Measurements from ENCODE around the gene SERPINB5. TPM values are rescaled to one million over a fixed set of nuclear protein-coding genes. Genes with fewer than 3 reads are reported as not detected.
"Not testable (repeated sequence)": the region's sequence is repeated elsewhere in the genome, so short reads cannot be mapped to it uniquely, and the experiment has no call there.

Gene SERPINB5
- total RNA-seq, 2 donors from 2014 or later: not detected

DNA sequence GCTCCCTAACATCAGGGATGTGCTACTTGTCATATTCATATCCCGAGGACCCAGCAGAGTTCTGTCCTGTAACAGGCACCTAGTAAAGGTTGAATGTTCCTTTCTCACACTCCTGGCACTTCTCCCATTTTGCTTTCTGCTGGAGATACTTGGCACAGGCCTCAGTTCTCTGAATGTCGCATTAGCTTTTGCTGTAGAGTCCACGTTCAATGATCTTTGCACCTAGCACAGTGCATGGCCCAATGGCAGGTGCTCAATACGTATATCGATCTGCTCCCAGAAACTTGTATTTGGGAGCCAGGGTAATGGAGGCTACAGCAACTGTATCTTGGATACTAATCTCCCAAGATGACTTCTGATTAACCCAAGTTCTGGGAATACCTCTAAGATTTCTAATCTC is 29.7 kb upstream of the SERPINB5 start:
- H3K27me3 ChIP-seq: no peaks in the 10 kb centered on the region
- intact Hi-C loops (cut with DNase I): no loop called here
- H3K27ac ChIP-seq: no peak overlapping the region
- 49 to 65% methylated on average over 5 of the region's 5 CpGs for WGBS, 2 donors
- H3K4me3 ChIP-seq: no peak overlapping the region
- H3K36me3 ChIP-seq (replicated peaks in 1 of 2; ENCODE audit: insufficient read depth in 1 of 2, low read depth in 2 of 2): no peaks in the 10 kb centered on the region
- TF ChIP-seq, protein P1, sequence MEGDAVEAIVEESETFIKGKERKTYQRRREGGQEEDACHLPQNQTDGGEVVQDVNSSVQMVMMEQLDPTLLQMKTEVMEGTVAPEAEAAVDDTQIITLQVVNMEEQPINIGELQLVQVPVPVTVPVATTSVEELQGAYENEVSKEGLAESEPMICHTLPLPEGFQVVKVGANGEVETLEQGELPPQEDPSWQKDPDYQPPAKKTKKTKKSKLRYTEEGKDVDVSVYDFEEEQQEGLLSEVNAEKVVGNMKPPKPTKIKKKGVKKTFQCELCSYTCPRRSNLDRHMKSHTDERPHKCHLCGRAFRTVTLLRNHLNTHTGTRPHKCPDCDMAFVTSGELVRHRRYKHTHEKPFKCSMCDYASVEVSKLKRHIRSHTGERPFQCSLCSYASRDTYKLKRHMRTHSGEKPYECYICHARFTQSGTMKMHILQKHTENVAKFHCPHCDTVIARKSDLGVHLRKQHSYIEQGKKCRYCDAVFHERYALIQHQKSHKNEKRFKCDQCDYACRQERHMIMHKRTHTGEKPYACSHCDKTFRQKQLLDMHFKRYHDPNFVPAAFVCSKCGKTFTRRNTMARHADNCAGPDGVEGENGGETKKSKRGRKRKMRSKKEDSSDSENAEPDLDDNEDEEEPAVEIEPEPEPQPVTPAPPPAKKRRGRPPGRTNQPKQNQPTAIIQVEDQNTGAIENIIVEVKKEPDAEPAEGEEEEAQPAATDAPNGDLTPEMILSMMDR (IDR thresholded peaks at IDR 0.05): no peak
- no peak for TF ChIP-seq POLR2A (IDR thresholded peaks at IDR 0.05)
- H3K9me3 ChIP-seq: no peaks in the 10 kb centered on the region
- no peak for ATAC-seq
- DNase-seq: no peak
- peaks cover 7% of the 10 kb centered on the region for H3K4me1 ChIP-seq

DNA sequence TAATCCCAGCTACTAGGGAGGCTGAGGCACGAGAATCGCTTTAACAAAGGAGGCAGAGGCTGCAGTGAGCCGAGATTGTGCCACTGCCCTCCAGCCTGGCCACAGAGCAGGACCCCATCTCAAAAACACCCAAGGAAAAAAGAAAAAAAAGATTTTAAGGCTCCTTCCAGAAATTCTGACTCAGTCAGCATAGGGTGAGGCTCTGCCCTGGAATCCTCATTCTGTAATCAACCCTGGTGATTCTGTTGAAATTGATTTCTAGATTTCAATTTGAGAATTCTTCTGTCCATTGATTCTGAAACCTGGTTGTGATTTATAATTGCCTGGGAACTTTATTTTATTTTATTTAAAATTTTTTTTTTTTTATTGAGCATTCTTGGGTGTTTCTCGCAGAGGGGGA is 27.3 kb upstream of the SERPINB5 start:
- H3K9me3 ChIP-seq: no peaks in the 10 kb centered on the region
- H3K27ac ChIP-seq: no peak overlapping the region
- 90 to 95% methylated on average over 4 of the region's 4 CpGs for WGBS, 2 donors
- no peaks in the 10 kb centered on the region for H3K27me3 ChIP-seq
- H3K4me1 ChIP-seq: peaks cover 20% of the 10 kb centered on the region
- ATAC-seq (no peak), DNase-seq (no peak)
- intact Hi-C loops (cut with DNase I): no loop called here
- no peak for TF ChIP-seq POLR2A (IDR thresholded peaks at IDR 0.05)
- TF ChIP-seq, protein P1 (IDR thresholded peaks at IDR 0.05): no peak
- H3K36me3 ChIP-seq (replicated peaks in 1 of 2; ENCODE audit: insufficient read depth in 1 of 2, low read depth in 2 of 2): no peaks in the 10 kb centered on the region
- H3K4me3 ChIP-seq: no peak overlapping the region

DNA sequence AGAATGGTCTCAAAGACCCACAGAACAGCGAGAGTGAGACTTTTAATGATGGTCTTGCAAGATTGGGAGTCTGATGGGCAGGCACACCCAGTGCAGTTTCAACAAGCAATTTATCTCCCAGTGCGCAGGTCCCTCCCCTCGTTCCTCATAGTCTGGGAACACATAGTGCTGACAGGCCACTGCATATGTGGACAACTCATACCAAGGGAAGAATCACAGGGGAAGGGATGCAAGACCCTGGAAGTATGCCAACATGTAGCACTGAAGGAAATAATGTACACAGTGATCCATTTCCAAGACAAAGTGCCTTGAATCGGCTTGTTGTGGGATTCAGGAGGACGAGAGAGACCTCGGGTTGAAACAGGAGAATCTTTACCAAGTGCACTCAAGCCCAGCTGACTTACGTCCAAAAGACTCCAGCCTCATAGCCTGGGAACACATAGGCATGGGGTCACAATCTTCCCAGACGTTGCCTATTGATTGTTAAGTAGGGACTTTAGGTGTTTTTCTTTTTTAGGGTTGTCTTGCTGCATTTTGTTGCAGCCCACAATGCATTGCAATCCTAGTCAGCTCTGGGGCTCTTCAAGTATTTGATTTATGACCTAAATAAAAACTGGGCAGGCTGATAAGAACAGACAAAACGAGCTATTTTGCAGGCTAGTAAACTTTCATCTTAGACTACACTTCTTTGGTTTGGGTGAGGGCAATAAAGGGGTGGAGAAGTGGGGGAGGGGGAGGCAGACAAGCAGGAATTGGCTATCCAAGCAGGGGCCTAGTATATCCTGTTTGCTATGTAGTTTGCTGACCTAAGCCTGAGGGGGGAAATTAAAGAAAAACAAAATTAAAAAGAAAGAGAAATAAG is 24.7 kb upstream of the SERPINB5 start:
- Histone ChIP-seq H3K9me3 (no peaks in the 10 kb centered on the region), H3K4me3 (no peak overlapping the region), H3K36me3 (replicated peaks in 1 of 2; ENCODE audit: insufficient read depth in 1 of 2, low read depth in 2 of 2) (no peaks in the 10 kb centered on the region), H3K27ac (peak overlapping the region in 3 of 4 donors; percentile 14 to 56 (median 52)), H3K4me1 (peaks cover 20% of the 10 kb centered on the region), H3K27me3 (no peaks in the 10 kb centered on the region)
- TF ChIP-seq, protein P1 (IDR thresholded peaks at IDR 0.05): no peak
- no peak for TF ChIP-seq POLR2A (IDR thresholded peaks at IDR 0.05)
- intact Hi-C loops (cut with DNase I): no loop called here
- DNase-seq (no peak), ATAC-seq (peak; percentile 40)
- 49 to 52% methylated on average over 9 of the region's 9 CpGs for WGBS, 2 donors

DNA sequence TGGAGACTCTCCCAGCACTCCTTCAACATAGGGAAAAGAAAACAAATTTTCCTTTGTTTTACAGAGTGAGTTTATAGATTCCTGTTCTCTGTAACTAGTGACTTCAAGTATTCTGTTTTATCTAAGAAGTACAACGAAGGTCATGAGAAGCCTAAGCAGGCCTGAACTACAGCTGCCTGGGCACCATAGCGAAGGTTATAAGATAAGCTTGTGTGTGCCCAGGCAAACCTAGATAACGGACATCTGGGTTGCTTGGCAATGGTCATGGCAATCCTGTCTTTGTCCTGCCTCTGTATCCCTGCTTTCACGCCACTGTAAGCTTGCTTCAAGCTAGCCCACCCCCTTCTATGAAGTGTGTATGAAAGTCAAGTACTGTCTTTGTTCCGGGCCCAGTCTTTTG is 24.0 kb upstream of the SERPINB5 start:
- intact Hi-C loops (cut with DNase I); H3K36me3 ChIP-seq (replicated peaks in 1 of 2; ENCODE audit: insufficient read depth in 1 of 2, low read depth in 2 of 2); H3K4me3 ChIP-seq; H3K27me3 ChIP-seq; H3K9me3 ChIP-seq; ATAC-seq: not testable (repeated sequence)
- H3K27ac ChIP-seq: peak overlapping the region in 3 of 4 donors; percentile 14 to 56 (median 52)
- WGBS, 2 donors: 33 to 34% methylated on average over 5 of the region's 5 CpGs
- peaks cover 20% of the 10 kb centered on the region for H3K4me1 ChIP-seq
- DNase-seq: peak in 2 of 4 donors; percentile 22 to 38

DNA sequence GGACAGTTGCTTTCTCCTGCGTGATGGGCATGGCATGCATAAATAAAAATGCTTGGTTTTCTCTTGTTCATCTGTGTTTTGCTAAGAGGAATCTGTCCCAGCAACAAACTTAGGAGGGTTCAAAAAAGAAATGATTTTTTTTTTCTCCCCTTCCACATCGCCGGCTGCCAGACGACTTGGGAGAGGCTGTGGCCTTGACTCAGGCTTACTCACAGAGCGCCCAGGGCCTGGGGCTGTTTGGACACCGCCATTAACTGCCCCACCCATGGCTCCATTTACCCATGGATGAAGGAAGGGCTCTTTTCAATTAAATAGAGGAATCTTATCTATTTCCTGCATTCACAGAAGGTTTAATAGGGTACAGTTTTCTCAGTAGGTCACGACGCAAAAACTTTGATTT is 22.3 kb upstream of the SERPINB5 start:
- 90 to 97% methylated on average over 8 of the region's 8 CpGs for WGBS, 2 donors
- no peak for DNase-seq
- peaks cover 20% of the 10 kb centered on the region for H3K4me1 ChIP-seq
- H3K27ac ChIP-seq: no peak overlapping the region
- H3K4me3 ChIP-seq: no peak overlapping the region
- intact Hi-C loops (cut with DNase I): no loop called here
- no peaks in the 10 kb centered on the region for H3K9me3 ChIP-seq
- H3K27me3 ChIP-seq: no peaks in the 10 kb centered on the region
- H3K36me3 ChIP-seq (replicated peaks in 1 of 2; ENCODE audit: insufficient read depth in 1 of 2, low read depth in 2 of 2): no peaks in the 10 kb centered on the region
- ATAC-seq: no peak
- TF ChIP-seq, protein P1 (IDR thresholded peaks at IDR 0.05): no peak
- no peak for TF ChIP-seq POLR2A (IDR thresholded peaks at IDR 0.05)

All from body of pancreas (tissue), 4 donors.